H1 (cell line): Measurements from ENCODE around the gene TUNAR. TPM values are rescaled to one million over a fixed set of nuclear protein-coding genes. Genes with fewer than 3 reads are reported as not detected.

Experiments
- CTCF ChIA-PET: fragments of 300-600 bp; sonication (Branson Sonifier 250); formaldehyde crosslinking; loops from one replicate; lab custom pipeline; 2021; ENCODE audit not compliant: partially characterized antibody; lab: Charles Lee
- POLR2A ChIA-PET: fragments of 300-600 bp; sonication (Branson Sonifier 250); formaldehyde crosslinking; loops from one replicate; lab custom pipeline; 2021; ENCODE audit warnings: inconsistent platforms; ENCODE audit not compliant: partially characterized antibody; lab: Charles Lee
- DNase-seq, 2 experiments: peaks; one replicate each; pipeline versions ENCODE4 v3.0.0 to v3.0.0-alpha.2; 2010 to 2022; ENCODE audit warnings: low spot score in 2 of 2, low read depth in 1 of 2, mixed read lengths in 1 of 2
- FAIRE-seq: peaks from 2 replicates; lab custom pipeline; 2011; peaks lifted over from hg19 to GRCh38; lab: Jason Lieb, UNC
- H2AFZ ChIP-seq: 2 replicates; pipeline ENCODE4 v1.8.1; 2012; ENCODE audit warnings: low read length, inconsistent platforms
- H2AK5ac ChIP-seq: 2 replicates; pipeline ENCODE4 v1.6.1; 2013; ENCODE audit warnings: low read depth, low read length
- H2BK120ac ChIP-seq: replicated peaks from 2 replicates; pipeline ENCODE3; 2013; ENCODE audit warnings: low read depth, low read length, inconsistent platforms
- H2BK12ac ChIP-seq: 2 replicates; pipeline ENCODE4 v1.6.1; 2013; ENCODE audit warnings: low read depth, low read length
- H2BK15ac ChIP-seq: 2 replicates; pipeline ENCODE4 v1.6.1; 2013; ENCODE audit warnings: low read length
- H2BK20ac ChIP-seq: 2 replicates; pipeline ENCODE4 v1.6.1; 2013; ENCODE audit warnings: low read length
- H2BK5ac ChIP-seq: 2 replicates; pipeline ENCODE4 v1.6.1; 2013; ENCODE audit warnings: low read depth, low read length
- H3K14ac ChIP-seq: 2 replicates; pipeline ENCODE4 v1.6.1; 2013; ENCODE audit warnings: inconsistent platforms; ENCODE audit not compliant: insufficient read length
- H3K18ac ChIP-seq: 2 replicates; pipeline ENCODE4 v1.6.1; 2013; ENCODE audit warnings: low read length; ENCODE audit errors: extremely low read depth
- H3K23ac ChIP-seq: 2 replicates; pipeline ENCODE4 v1.6.1; 2013; ENCODE audit warnings: inconsistent platforms; ENCODE audit not compliant: insufficient read length
- H3K23me2 ChIP-seq: 2 replicates; pipeline ENCODE4 v1.6.1; 2013; ENCODE audit warnings: low read depth, low read length
- H3K27ac ChIP-seq: 2 replicates; pipeline ENCODE4 v1.6.1; 2011; ENCODE audit warnings: low read depth, low read length, inconsistent platforms
- H3K27me3 ChIP-seq, 4 experiments: replicated peaks in 1 of 4; 1 replicate in 1 of 4; 2 replicates in 3 of 4; pipeline versions ENCODE4 v1.6.1 to v1.8.1; 2011 to 2013; ENCODE audit warnings: low read length in 3 of 4, mild to moderate bottlenecking in 3 of 4, inconsistent platforms in 2 of 4, mixed read lengths in 2 of 4, moderate library complexity in 1 of 4; ENCODE audit not compliant: control insufficient read depth in 3 of 4, insufficient read depth in 3 of 4; ENCODE audit errors: extremely low read depth in 1 of 4
- H3K36me3 ChIP-seq, 4 experiments: 2 replicates each; pipeline versions ENCODE4 v1.6.1 to v1.8.1; 2011 to 2013; ENCODE audit warnings: mild to moderate bottlenecking in 4 of 4, low read length in 3 of 4, moderate library complexity in 2 of 4, control low read depth in 1 of 4, inconsistent platforms in 1 of 4; ENCODE audit not compliant: insufficient read depth in 4 of 4, control insufficient read depth in 2 of 4
- H3K4ac ChIP-seq: replicated peaks from 2 replicates; pipeline ENCODE3; 2013; ENCODE audit warnings: low read length, low read depth, mixed read lengths, inconsistent platforms; ENCODE audit not compliant: insufficient read length
- H3K4me1 ChIP-seq, 4 experiments: replicated peaks in 1 of 4; 1 replicate in 1 of 4; 2 replicates in 3 of 4; pipeline versions ENCODE4 v1.6.1 to v1.8.1; 2011 to 2013; ENCODE audit warnings: low read length in 3 of 4, inconsistent platforms in 2 of 4, mixed read lengths in 1 of 4; ENCODE audit not compliant: insufficient read depth in 4 of 4, control insufficient read depth in 3 of 4
- H3K4me2 ChIP-seq, 2 experiments: 2 replicates each; pipeline versions ENCODE4 v1.6.1 to v1.8.1; 2011 to 2013; ENCODE audit warnings: low read depth in 2 of 2, low read length in 2 of 2, control low read depth in 1 of 2, inconsistent platforms in 1 of 2, mild to moderate bottlenecking in 1 of 2; ENCODE audit not compliant: insufficient read depth in 1 of 2
- H3K4me3 ChIP-seq, 4 experiments: fragments of 200-600, 300-600 bp in 1 of 4; sonication (generic), shearing (Covaris generic), sonication (Bioruptor Twin) in 1 of 4; 2 replicates each; pipeline versions ENCODE4 v1.5.1 to v1.8.1; 2011 to 2016; ENCODE audit warnings: low read length in 4 of 4, low read depth in 3 of 4, control low read depth in 2 of 4, inconsistent platforms in 2 of 4, mild to moderate bottlenecking in 2 of 4, mixed read lengths in 1 of 4, moderate library complexity in 1 of 4; ENCODE audit not compliant: insufficient read depth in 2 of 4; ENCODE audit errors: extremely low read depth in 1 of 4
- H3K56ac ChIP-seq: replicated peaks from 2 replicates; pipeline ENCODE3; 2013; ENCODE audit warnings: low read depth, mild to moderate bottlenecking, mixed read lengths, low read length, inconsistent platforms; ENCODE audit not compliant: insufficient read length
- H3K79me1 ChIP-seq: 2 replicates; pipeline ENCODE4 v1.6.1; 2013; ENCODE audit warnings: low read depth, low read length, control low read depth
- H3K79me2 ChIP-seq, 2 experiments: 2 replicates each; pipeline versions ENCODE4 v1.6.1 to v1.8.1; 2012 to 2013; ENCODE audit warnings: low read length in 2 of 2, mild to moderate bottlenecking in 2 of 2, inconsistent platforms in 1 of 2; ENCODE audit not compliant: insufficient read depth in 2 of 2, control insufficient read depth in 1 of 2
- H3K9ac ChIP-seq, 4 experiments: replicated peaks in 1 of 4; 1 replicate in 1 of 4; 2 replicates in 3 of 4; pipeline versions ENCODE4 v1.6.1 to v1.8.1; 2011 to 2013; ENCODE audit warnings: low read depth in 3 of 4, low read length in 3 of 4, control low read depth in 2 of 4, mild to moderate bottlenecking in 2 of 4, moderate library complexity in 2 of 4, inconsistent platforms in 1 of 4; ENCODE audit errors: extremely low read depth in 1 of 4
- H3K9me3 ChIP-seq, 2 experiments: 2 replicates each; pipeline versions ENCODE4 v1.6.1 to v1.8.1; 2012 to 2013; ENCODE audit warnings: mild to moderate bottlenecking in 2 of 2, moderate library complexity in 2 of 2, control low read depth in 1 of 2, inconsistent platforms in 1 of 2, low read depth in 1 of 2, low read length in 1 of 2, mixed read lengths in 1 of 2; ENCODE audit not compliant: insufficient read depth in 2 of 2
- H4K20me1 ChIP-seq, 2 experiments: replicated peaks in 1 of 2; 2 replicates each; pipeline versions ENCODE3 to v1.8.1; 2011 to 2013; ENCODE audit warnings: inconsistent platforms in 2 of 2, low read length in 2 of 2, mild to moderate bottlenecking in 1 of 2; ENCODE audit not compliant: insufficient read depth in 2 of 2, control insufficient read depth in 1 of 2
- H4K5ac ChIP-seq: 2 replicates; pipeline ENCODE4 v1.6.1; 2013; ENCODE audit warnings: low read length, low read depth, mixed read lengths, inconsistent platforms; ENCODE audit not compliant: insufficient read length
- H4K8ac ChIP-seq: 2 replicates; pipeline ENCODE4 v1.8.0; 2013; ENCODE audit warnings: mild to moderate bottlenecking, moderate library complexity, low read length, inconsistent platforms; ENCODE audit not compliant: insufficient read depth; ENCODE audit errors: extremely low read depth
- H4K91ac ChIP-seq: replicated peaks from 2 replicates; pipeline ENCODE3; 2013; ENCODE audit warnings: low read length, mixed read lengths, inconsistent platforms; ENCODE audit not compliant: insufficient read length
- BRCA1 ChIP-seq: IDR thresholded peaks from 2 replicates; pipeline ENCODE4 v1.6.1; 2012; ENCODE audit warnings: low read depth, low read length, improper control_type of control experiment
- CREB1 ChIP-seq: IDR thresholded peaks from 2 replicates; pipeline ENCODE4 v1.6.1; 2012; ENCODE audit warnings: inconsistent platforms
- RFX5 ChIP-seq: IDR thresholded peaks from 2 replicates; pipeline ENCODE4 v1.6.1; 2011; ENCODE audit warnings: low read depth, low read length, improper control_type of control experiment, borderline replicate concordance
- RNF2 ChIP-seq: fragments of 200-900, 300-1000 bp; sonication (generic); IDR thresholded peaks from 2 replicates; pipeline ENCODE4 v1.7.1; 2016; ENCODE audit warnings: borderline replicate concordance, low read depth, mild to moderate bottlenecking, antibody characterized with exemption, low read length; ENCODE audit not compliant: poor library complexity, severe bottlenecking; ENCODE audit errors: missing control alignments
- SAP30 ChIP-seq: fragments of 300-600 bp; sonication (generic); IDR thresholded peaks from 2 replicates; pipeline ENCODE4 v1.7.1; 2012; ENCODE audit warnings: low read length, moderate library complexity, mild to moderate bottlenecking, inconsistent platforms; ENCODE audit not compliant: insufficient read depth, insufficient replicate concordance
- TEAD4 ChIP-seq: IDR thresholded peaks from 2 replicates; pipeline ENCODE4 v1.6.1; 2012; ENCODE audit warnings: low read depth, low read length, inconsistent platforms, mixed read lengths
- YY1 ChIP-seq: IDR thresholded peaks from 2 replicates; pipeline ENCODE4 v1.6.1; 2011; ENCODE audit warnings: low read depth, mild to moderate bottlenecking, low read length
- WGBS, 2 experiments: shearing (Covaris generic) in 1 of 2; methylation state at CpG; one replicate each; pipeline versions ENCODE4 v1.1.6 to v1.1.7; 2013 to 2015; ENCODE audit warnings: low lambda C conversion rate in 2 of 2, mixed read lengths in 2 of 2, inconsistent platforms in 1 of 2, low coverage in 1 of 2, missing lambda C conversion rate in 1 of 2; ENCODE audit not compliant: insufficient replicate concordance in 2 of 2, insufficient coverage in 1 of 2, insufficient read length in 1 of 2; ENCODE audit errors: extremely low coverage in 1 of 2, missing lambda C conversion rate in 1 of 2; 5-methylcytosine and 5-hydroxymethylcytosine counted together
- polyA plus RNA-seq, 7 experiments: library from polyadenylated mRNA; depleted of rRNA in 3 of 7; stranded (reverse) in 5 of 7; unstranded in 2 of 7; fragments of >200 nt in 5 of 7; fragments of 200-250 nt in 2 of 7; gene quantifications; 1 replicate in 5 of 7; 2 replicates in 1 of 7; 4 replicates in 1 of 7; pipeline versions ENCODE4 v1.2.1 to v1.2.3, GENCODE V29; 2011 to 2013; ENCODE audit warnings: missing spikeins in 2 of 7, mixed read lengths in 2 of 7
- total RNA-seq: library from RNA; stranded (reverse); fragmentation: NEBNext Ultra II Directional; extraction: Animal tissue kit (Norgen Biotek cat#: 25700); gene quantifications from 2 replicates; pipeline ENCODE4 v1.2.1, GENCODE V29; 2021
- TF ChIP-seq, protein P1 (sequence below): IDR thresholded peaks from 2 replicates; pipeline ENCODE4 v1.6.1; 2012; ENCODE audit warnings: inconsistent platforms
- TF ChIP-seq, protein P2 (sequence below): IDR thresholded peaks from 2 replicates; pipeline ENCODE4 v1.6.1; 2011; ENCODE audit warnings: low read depth, mild to moderate bottlenecking, low read length; ENCODE audit not compliant: insufficient read depth
- TF ChIP-seq, protein P3 (sequence below): IDR thresholded peaks from 2 replicates; pipeline ENCODE4 v1.6.1; 2011; ENCODE audit warnings: low read length, improper control_type of control experiment

TUNAR gene
- total and polyA plus RNA-seq, 2 of the 8 experiments (the other 6 are each of a cell fraction or from before 2014, with no cell fraction given) = 12.8 to 63.9 TPM

DNA sequence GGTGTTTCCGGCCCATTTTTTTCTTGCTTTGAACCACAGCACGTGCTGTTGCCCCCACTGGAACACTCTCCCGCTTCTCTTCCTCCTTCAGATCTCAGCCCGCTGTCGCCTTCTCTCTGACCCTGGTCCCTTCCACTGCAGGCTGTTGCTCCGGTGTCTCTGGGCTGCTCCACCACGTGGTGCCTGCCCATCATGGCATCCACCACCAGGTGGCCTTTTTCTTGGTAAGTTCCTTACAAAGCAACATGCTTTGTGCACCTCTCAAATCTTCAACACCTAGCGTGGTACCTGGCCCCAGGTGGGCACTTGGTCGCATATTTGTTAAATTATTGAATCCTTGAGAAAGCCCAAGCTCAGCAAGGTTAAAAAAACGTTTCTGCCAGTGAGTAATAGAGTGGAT, 19.1 kb downstream of the TUNAR start:
- peaks cover 0 to 13% (median 3%) of the 10 kb centered on the region in 4 experiments; a peak in 4 of 8 replicates for H3K36me3 ChIP-seq
- no peak overlapping the region for H2AFZ ChIP-seq
- no peaks in the 10 kb centered on the region for H4K20me1 ChIP-seq
- H3K23me2 ChIP-seq = no peaks in the 10 kb centered on the region
- H2BK12ac ChIP-seq = peak overlapping the region; percentile 41; the same call in 1 of the 2 replicates
- H4K8ac ChIP-seq = no peak overlapping the region
- no peak overlapping the region for H3K4me3 ChIP-seq
- no peak overlapping the region for H2BK20ac ChIP-seq
- peak overlapping the region; percentile 94 for H4K91ac ChIP-seq
- peaks cover 8 to 19% (median 17%) of the 10 kb centered on the region in 4 experiments for H3K4me1 ChIP-seq
- no peak overlapping the region for H3K9ac ChIP-seq
- H2AK5ac ChIP-seq = peak overlapping the region; percentile 29; the same call in 1 of the 2 replicates
- H3K56ac ChIP-seq = no peak overlapping the region
- CTCF ChIA-PET = interaction anchor here (0.8 to 9.5 kb wide), 34 partner anchors 9 to 337 kb away, joined by 3 to 90 read pairs (median 5); no protein-coding TSS in a partner anchor
- no peak overlapping the region for H3K23ac ChIP-seq
- POLR2A ChIA-PET = interaction anchor here (0.9 to 3.8 kb wide), 7 partner anchors 9 to 98 kb away, joined by 3 to 12 read pairs (median 4); partner anchors contain the start of gene TUNAR
- no peak overlapping the region for H3K4me2 ChIP-seq
- no peak overlapping the region for H3K14ac ChIP-seq
- H3K4ac ChIP-seq = no peak overlapping the region
- H2BK15ac ChIP-seq = peak overlapping the region; percentile 36; the same call in 1 of the 2 replicates
- peaks cover 4 to 11% of the 10 kb centered on the region in 2 experiments; a peak in 1 of 4 replicates for H3K79me2 ChIP-seq
- H3K18ac ChIP-seq = no peak overlapping the region; the same call in 1 of the 2 replicates
- H4K5ac ChIP-seq = no peak overlapping the region
- DNase-seq (peak; percentile 34 to 77), FAIRE-seq (peak; percentile 95)
- H3K27me3 ChIP-seq = no peaks in the 10 kb centered on the region
- H3K9me3 ChIP-seq = no peaks in the 10 kb centered on the region
- 0 out of 2 replicates have a peak overlapping the region, but pooled peaks have one; percentile 76 for H2BK5ac ChIP-seq
- peaks cover 12% of the 10 kb centered on the region for H3K79me1 ChIP-seq
- H3K27ac ChIP-seq = no peak overlapping the region
- no peak overlapping the region for H2BK120ac ChIP-seq
- 50% methylated on average over 10 of the region's 10 CpGs; no CpG with 5 or more reads in 1 of the 2 experiments for WGBS, 2 experiments
- no peak for TF ChIP-seq RNF2
- peak; percentile 41; the same call in 1 of the 2 replicates for TF ChIP-seq YY1
- no peak for TF ChIP-seq RFX5
- no peak for TF ChIP-seq BRCA1
- TF ChIP-seq CREB1 = peak; percentile 19; the same call in 1 of the 2 replicates
- TF ChIP-seq, protein P1, sequence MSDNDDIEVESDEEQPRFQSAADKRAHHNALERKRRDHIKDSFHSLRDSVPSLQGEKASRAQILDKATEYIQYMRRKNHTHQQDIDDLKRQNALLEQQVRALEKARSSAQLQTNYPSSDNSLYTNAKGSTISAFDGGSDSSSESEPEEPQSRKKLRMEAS = peak; percentile 97
- no peak for TF ChIP-seq SAP30
- no peak for TF ChIP-seq TEAD4
- TF ChIP-seq, protein P2, sequence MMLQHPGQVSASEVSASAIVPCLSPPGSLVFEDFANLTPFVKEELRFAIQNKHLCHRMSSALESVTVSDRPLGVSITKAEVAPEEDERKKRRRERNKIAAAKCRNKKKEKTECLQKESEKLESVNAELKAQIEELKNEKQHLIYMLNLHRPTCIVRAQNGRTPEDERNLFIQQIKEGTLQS = peak; percentile 72; the same call in 1 of the 2 replicates
- TF ChIP-seq, protein P3, sequence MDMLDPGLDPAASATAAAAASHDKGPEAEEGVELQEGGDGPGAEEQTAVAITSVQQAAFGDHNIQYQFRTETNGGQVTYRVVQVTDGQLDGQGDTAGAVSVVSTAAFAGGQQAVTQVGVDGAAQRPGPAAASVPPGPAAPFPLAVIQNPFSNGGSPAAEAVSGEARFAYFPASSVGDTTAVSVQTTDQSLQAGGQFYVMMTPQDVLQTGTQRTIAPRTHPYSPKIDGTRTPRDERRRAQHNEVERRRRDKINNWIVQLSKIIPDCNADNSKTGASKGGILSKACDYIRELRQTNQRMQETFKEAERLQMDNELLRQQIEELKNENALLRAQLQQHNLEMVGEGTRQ = peak; percentile 77
